Smooth muscle cell (in vitro differentiated cells): ENCODE measurements around the gene SLC13A3. TPM values are rescaled to one million over a fixed set of nuclear protein-coding genes. Genes with fewer than 3 reads are reported as not detected.

Experiments
- DNase-seq: peaks from one replicate; lab custom pipeline; 2025; ENCODE audit not compliant: unreplicated experiment; lab: John Stamatoyannopoulos, UW
- H2AFZ ChIP-seq: fragments of 200-600 bp; sonication (generic); 2 replicates; pipeline ENCODE4 v1.6.0; 2016; ENCODE audit warnings: antibody characterized with exemption, low read depth, mild to moderate bottlenecking
- H3F3A ChIP-seq: fragments of 200-600 bp; sonication (generic); 2 replicates; pipeline ENCODE4 v1.6.0; 2017; ENCODE audit warnings: antibody characterized with exemption, low read depth
- H3K27ac ChIP-seq: fragments of 200-600 bp; sonication (generic); 2 replicates; pipeline ENCODE4 v1.5.1; 2016; ENCODE audit warnings: low read depth, mild to moderate bottlenecking
- H3K27me3 ChIP-seq: fragments of 200-600 bp; sonication (generic); 2 replicates; pipeline ENCODE4 v1.6.1; 2016; ENCODE audit warnings: low read depth, mild to moderate bottlenecking
- H3K36me3 ChIP-seq: fragments of 200-600 bp; sonication (generic); 2 replicates; pipeline ENCODE4 v1.5.1; 2016; ENCODE audit warnings: low read depth
- H3K4me1 ChIP-seq: fragments of 200-600 bp; sonication (generic); 2 replicates; pipeline ENCODE4 v1.5.1; 2016; ENCODE audit warnings: low read depth
- H3K4me2 ChIP-seq: fragments of 200-600 bp; sonication (generic); 2 replicates; pipeline ENCODE4 v1.6.0; 2016; ENCODE audit warnings: mild to moderate bottlenecking
- H3K4me3 ChIP-seq: fragments of 200-600 bp; sonication (generic); 2 replicates; pipeline ENCODE4 v1.5.1; 2016; ENCODE audit warnings: mild to moderate bottlenecking
- H3K79me2 ChIP-seq: fragments of 200-600 bp; sonication (generic); 2 replicates; pipeline ENCODE4 v1.6.0; 2016; ENCODE audit warnings: low read depth, mild to moderate bottlenecking
- H3K9ac ChIP-seq: fragments of 200-600 bp; sonication (generic); 2 replicates; pipeline ENCODE4 v1.6.0; 2016; ENCODE audit warnings: low read depth
- H3K9me3 ChIP-seq: fragments of 200-600 bp; sonication (generic); replicated peaks from 2 replicates; pipeline ENCODE4 v1.5.1; 2016; ENCODE audit warnings: low read depth
- H4K20me1 ChIP-seq: fragments of 200-600 bp; sonication (generic); 2 replicates; pipeline ENCODE4 v1.6.0; 2016; ENCODE audit warnings: low read depth
- CTCF ChIP-seq: fragments of 200-600 bp; sonication (generic); IDR thresholded peaks from 2 replicates; pipeline ENCODE4 v1.5.1; 2017; ENCODE audit warnings: borderline replicate concordance, mild to moderate bottlenecking, antibody characterized with exemption; ENCODE audit not compliant: insufficient read depth, poor library complexity, severe bottlenecking
- whole genome bisulfite sequencing: methylation state at CpG from one replicate; pipeline ENCODE4 v1.1.7; 2016; ENCODE audit warnings: low lambda C conversion rate; 5-methylcytosine and 5-hydroxymethylcytosine counted together
- polyA plus RNA-seq: library from polyadenylated mRNA; unstranded; fragments of >200 nt; fragmentation: Nextera tagmentation; extraction: Ambion mirVana; gene quantifications from 2 replicates; pipeline ENCODE4 v1.2.1, GENCODE V29; 2016
- total RNA-seq: library from RNA; depleted of rRNA; stranded (reverse); fragments of >200 nt; gene quantifications from 2 replicates; pipeline ENCODE4 v1.2.3, GENCODE V29; 2014

The SLC13A3 gene
- total and polyA plus RNA-seq, 2 experiments from 2014 or later: 6.4 to 7.7 TPM

GRCh38 chr20:46621492-46621891, 29.8 kb downstream of the SLC13A3 start:
- H3K27me3 ChIP-seq: no peaks in the 10 kb centered on the region
- DNase-seq: no peak
- no peaks in the 10 kb centered on the region for H3K36me3 ChIP-seq
- H4K20me1 ChIP-seq: no peaks in the 10 kb centered on the region
- no peaks in the 10 kb centered on the region for H3K79me2 ChIP-seq
- H3K9ac ChIP-seq: no peak overlapping the region
- H3K4me1 ChIP-seq: peaks cover 12% of the 10 kb centered on the region
- peak overlapping the region; percentile 43 for H3K4me2 ChIP-seq
- 52% methylated on average over 4 of the region's 4 CpGs for WGBS
- no peaks in the 10 kb centered on the region for H3F3A ChIP-seq
- no peak overlapping the region for H2AFZ ChIP-seq
- H3K9me3 ChIP-seq: no peaks in the 10 kb centered on the region
- peak overlapping the region; percentile 39 for H3K27ac ChIP-seq
- no peak overlapping the region for H3K4me3 ChIP-seq
- no peak for TF ChIP-seq CTCF

- TF ChIP-seq CTCF: no peak
- Histone ChIP-seq H3K27me3 (no peaks in the 10 kb centered on the region), H3K4me1 (peaks cover 12% of the 10 kb centered on the region), H3K4me2 (no peak overlapping the region), H4K20me1 (no peaks in the 10 kb centered on the region), H3F3A (no peaks in the 10 kb centered on the region), H3K9me3 (no peaks in the 10 kb centered on the region), H3K27ac (no peak overlapping the region), H3K4me3 (no peak overlapping the region), H3K79me2 (no peaks in the 10 kb centered on the region), H2AFZ (no peak overlapping the region), H3K9ac (no peak overlapping the region), H3K36me3 (no peaks in the 10 kb centered on the region)
- no peak for DNase-seq
- WGBS: 85% methylated on average over 2 of the region's 2 CpGs
Observed at GRCh38 chr20:46619445-46619844, 31.8 kb downstream of the SLC13A3 start.

GRCh38 chr20:46618316-46619100, 32.8 kb downstream of the SLC13A3 start:
- H3K36me3 ChIP-seq: no peaks in the 10 kb centered on the region
- 86% methylated on average over 7 of the region's 7 CpGs for WGBS
- no peak overlapping the region for H3K4me2 ChIP-seq
- H4K20me1 ChIP-seq: no peaks in the 10 kb centered on the region
- no peak overlapping the region for H3K9ac ChIP-seq
- no peak overlapping the region for H2AFZ ChIP-seq
- H3K9me3 ChIP-seq: no peaks in the 10 kb centered on the region
- H3K4me1 ChIP-seq: peaks cover 12% of the 10 kb centered on the region
- H3K4me3 ChIP-seq: no peak overlapping the region
- no peaks in the 10 kb centered on the region for H3K27me3 ChIP-seq
- no peak overlapping the region for H3K27ac ChIP-seq
- DNase-seq: no peak
- H3F3A ChIP-seq: no peaks in the 10 kb centered on the region
- TF ChIP-seq CTCF: no peak
- H3K79me2 ChIP-seq: no peaks in the 10 kb centered on the region

- 100% methylated on average over 1 of the region's 1 CpG for WGBS
- H3K4me1 ChIP-seq: no peaks in the 10 kb centered on the region
- DNase-seq: no peak
- no peaks in the 10 kb centered on the region for H4K20me1 ChIP-seq
- H3K4me2 ChIP-seq: no peak overlapping the region
- H3K36me3 ChIP-seq: no peaks in the 10 kb centered on the region
- no peaks in the 10 kb centered on the region for H3K9me3 ChIP-seq
- H3K79me2 ChIP-seq: no peaks in the 10 kb centered on the region
- no peak overlapping the region for H3K27ac ChIP-seq
- no peaks in the 10 kb centered on the region for H3F3A ChIP-seq
- H2AFZ ChIP-seq: no peak overlapping the region
- no peak for TF ChIP-seq CTCF
- no peak overlapping the region for H3K4me3 ChIP-seq
- H3K9ac ChIP-seq: no peak overlapping the region
- no peaks in the 10 kb centered on the region for H3K27me3 ChIP-seq
Observed at GRCh38 chr20:46614503-46614902, 36.8 kb downstream of the SLC13A3 start.
